Neuronal stem cell (in vitro differentiated cells): ENCODE data around the gene THSD4.

ENCODE experiments used
- DNase-seq: peaks from one replicate; pipeline ENCODE4 v3.0.0-alpha.2; 2013; ENCODE audit warnings: low spot score
- H2AFZ ChIP-seq: one replicate; pipeline ENCODE4 v1.6.1; 2013; ENCODE audit warnings: mild to moderate bottlenecking, low read length, inconsistent platforms
- H2AK5ac ChIP-seq: 2 replicates; pipeline ENCODE4 v1.6.1; 2013; ENCODE audit warnings: low read depth, mild to moderate bottlenecking, inconsistent platforms, low read length, moderate library complexity, mixed read lengths
- H2BK120ac ChIP-seq: 2 replicates; pipeline ENCODE4 v1.6.1; 2013; ENCODE audit warnings: low read depth, mild to moderate bottlenecking, inconsistent platforms, low read length, moderate library complexity, mixed read lengths
- H2BK12ac ChIP-seq: one replicate; pipeline ENCODE4 v1.6.1; 2013; ENCODE audit warnings: low read length, inconsistent platforms
- H2BK15ac ChIP-seq: 2 replicates; pipeline ENCODE4 v1.6.1; 2013; ENCODE audit warnings: mild to moderate bottlenecking, low read length, inconsistent platforms, mixed read lengths
- H2BK5ac ChIP-seq: one replicate; pipeline ENCODE4 v1.6.1; 2013; ENCODE audit warnings: inconsistent platforms, mild to moderate bottlenecking, low read length, moderate library complexity
- H3K14ac ChIP-seq: one replicate; pipeline ENCODE4 v1.6.1; 2013; ENCODE audit warnings: low read length, inconsistent platforms
- H3K18ac ChIP-seq: 2 replicates; pipeline ENCODE4 v1.6.1; 2013; ENCODE audit warnings: low read length, inconsistent platforms
- H3K23ac ChIP-seq: 2 replicates; pipeline ENCODE4 v1.6.1; 2013; ENCODE audit warnings: low read depth, mild to moderate bottlenecking, mixed read lengths, low read length, inconsistent platforms; ENCODE audit not compliant: poor library complexity
- H3K27ac ChIP-seq: replicated peaks from 3 replicates; pipeline ENCODE4 v1.5.1; 2013; ENCODE audit warnings: low read length, inconsistent platforms
- H3K27me3 ChIP-seq, 3 experiments: 2 replicates each; pipeline ENCODE4 v1.6.1; 2013; ENCODE audit warnings: low read length in 3 of 3, mild to moderate bottlenecking in 2 of 3, inconsistent platforms in 1 of 3, low read depth in 1 of 3, mixed read lengths in 1 of 3, moderate library complexity in 1 of 3; ENCODE audit not compliant: control insufficient read depth in 3 of 3, insufficient read depth in 3 of 3
- H3K36me3 ChIP-seq, 2 donors: replicated peaks in 1 of 2; 2 replicates each; pipeline ENCODE4 v1.6.1; 2013; ENCODE audit warnings: low read length in 2 of 2; ENCODE audit not compliant: control insufficient read depth in 2 of 2, insufficient read depth in 2 of 2
- H3K4ac ChIP-seq: 2 replicates; pipeline ENCODE4 v1.6.1; 2013; ENCODE audit warnings: inconsistent platforms, mild to moderate bottlenecking, low read length, moderate library complexity
- H3K4me1 ChIP-seq, 2 donors: 1 replicate in 1 of 2; 2 replicates in 1 of 2; pipeline ENCODE4 v1.6.1; 2013; ENCODE audit warnings: low read length in 2 of 2, low read depth in 1 of 2; ENCODE audit not compliant: control insufficient read depth in 2 of 2, insufficient read depth in 1 of 2
- H3K4me2 ChIP-seq: one replicate; pipeline ENCODE4 v1.6.1; 2013; ENCODE audit warnings: mild to moderate bottlenecking, low read length, inconsistent platforms; ENCODE audit not compliant: insufficient read depth, poor library complexity, severe bottlenecking
- H3K4me3 ChIP-seq, 2 donors: 2 replicates each; pipeline ENCODE4 v1.5.1; 2013; ENCODE audit warnings: low read length in 2 of 2, mild to moderate bottlenecking in 2 of 2, inconsistent platforms in 1 of 2, moderate library complexity in 1 of 2
- H3K79me1 ChIP-seq: one replicate; pipeline ENCODE4 v1.6.1; 2013; ENCODE audit warnings: low read depth, mild to moderate bottlenecking, inconsistent platforms, low read length, moderate library complexity
- H3K9ac ChIP-seq: one replicate; pipeline ENCODE4 v1.6.1; 2013; ENCODE audit warnings: mild to moderate bottlenecking, low read depth, low read length, inconsistent platforms; ENCODE audit not compliant: poor library complexity
- H3K9me3 ChIP-seq, 2 donors: replicated peaks in 1 of 2; 2 replicates each; pipeline versions ENCODE3 to v1.6.1; 2013; ENCODE audit warnings: low read length in 2 of 2, mild to moderate bottlenecking in 2 of 2, inconsistent platforms in 1 of 2, low read depth in 1 of 2, mixed read lengths in 1 of 2, moderate library complexity in 1 of 2; ENCODE audit not compliant: control insufficient read depth in 2 of 2, insufficient read depth in 1 of 2
- H4K8ac ChIP-seq: one replicate; pipeline ENCODE4 v1.6.1; 2013; ENCODE audit warnings: low read depth, mild to moderate bottlenecking, inconsistent platforms, low read length, moderate library complexity
- H4K91ac ChIP-seq: one replicate; pipeline ENCODE4 v1.6.1; 2013; ENCODE audit warnings: low read length, low read depth, mild to moderate bottlenecking, inconsistent platforms; ENCODE audit not compliant: poor library complexity
- WGBS, 2 donors: extraction: QIAGEN DNeasy Blood & Tissue Kit; methylation state at CpG; one replicate each; pipeline ENCODE4 v1.1.7; 2013; ENCODE audit warnings: missing lambda C conversion rate in 2 of 2, mixed read lengths in 1 of 2; ENCODE audit not compliant: insufficient read length in 2 of 2, insufficient replicate concordance in 1 of 2; ENCODE audit errors: extremely low coverage in 2 of 2; 5-methylcytosine and 5-hydroxymethylcytosine counted together

The THSD4 gene

GRCh38 chr15:71729319-71729718 lies 614.0 kb downstream of the THSD4 start:
- Histone ChIP-seq H2BK15ac (no peak overlapping the region), H4K8ac (no peak overlapping the region), H3K79me1 (no peaks in the 10 kb centered on the region), H3K14ac (no peak overlapping the region), H3K4ac (no peak overlapping the region), H3K36me3 (no peaks in the 10 kb centered on the region), H2BK5ac (no peak overlapping the region), H3K27me3 (no peaks in the 10 kb centered on the region), H2BK12ac (no peak overlapping the region), H3K4me2 (no peak overlapping the region), H2AFZ (no peak overlapping the region), H4K91ac (no peak overlapping the region), H3K4me1 (no peaks in the 10 kb centered on the region), H3K9ac (no peak overlapping the region), H3K18ac (no peak overlapping the region), H3K9me3 (no peaks in the 10 kb centered on the region), H2AK5ac (no peak overlapping the region), H2BK120ac (no peak overlapping the region), H3K27ac (no peak overlapping the region), H3K23ac (no peak overlapping the region), H3K4me3 (no peak overlapping the region)
- no CpG with 5 or more reads among the region's 2 CpGs for WGBS, 2 donors
- DNase-seq, result no peak

GRCh38 chr15:71730277-71731144 lies 615.2 kb downstream of the THSD4 start:
- H2BK5ac ChIP-seq, result no peak overlapping the region
- no peak overlapping the region for H3K4ac ChIP-seq
- H3K27ac ChIP-seq, result no peak overlapping the region
- no peak overlapping the region for H2AK5ac ChIP-seq
- no peak overlapping the region for H2BK120ac ChIP-seq
- no peak overlapping the region for H3K4me2 ChIP-seq
- DNase-seq, result peak; percentile 35
- no peak overlapping the region for H3K9ac ChIP-seq
- no peak overlapping the region for H3K14ac ChIP-seq
- no peaks in the 10 kb centered on the region for H3K36me3 ChIP-seq
- no peak overlapping the region for H2BK12ac ChIP-seq
- no peak overlapping the region for H3K23ac ChIP-seq
- H3K4me3 ChIP-seq, result no peak overlapping the region
- H3K4me1 ChIP-seq, result no peaks in the 10 kb centered on the region
- no peaks in the 10 kb centered on the region for H3K9me3 ChIP-seq
- H2BK15ac ChIP-seq, result no peak overlapping the region
- no CpG with 5 or more reads among the region's 15 CpGs for WGBS, 2 donors
- H4K8ac ChIP-seq, result no peak overlapping the region
- H3K27me3 ChIP-seq, result no peaks in the 10 kb centered on the region
- no peak overlapping the region for H4K91ac ChIP-seq
- no peak overlapping the region for H3K18ac ChIP-seq
- no peaks in the 10 kb centered on the region for H3K79me1 ChIP-seq
- H2AFZ ChIP-seq, result no peak overlapping the region

- Histone ChIP-seq H4K91ac (no peak overlapping the region), H2BK15ac (no peak overlapping the region), H2BK120ac (no peak overlapping the region), H3K23ac (no peak overlapping the region), H3K4ac (no peak overlapping the region), H3K79me1 (no peaks in the 10 kb centered on the region), H3K4me3 (no peak overlapping the region), H3K18ac (no peak overlapping the region), H2AK5ac (no peak overlapping the region), H2BK5ac (no peak overlapping the region), H3K36me3 (no peaks in the 10 kb centered on the region), H3K9ac (no peak overlapping the region), H3K4me2 (no peak overlapping the region), H2BK12ac (no peak overlapping the region), H3K4me1 (peaks cover 0 to 3% of the 10 kb centered on the region in 2 donors), H3K14ac (no peak overlapping the region), H3K27ac (no peak overlapping the region), H3K9me3 (no peaks in the 10 kb centered on the region), H4K8ac (no peak overlapping the region), H2AFZ (no peak overlapping the region), H3K27me3 (no peaks in the 10 kb centered on the region)
- no peak for DNase-seq
- WGBS, 2 donors, result no CpG with 5 or more reads among the region's 2 CpGs
Measured at GRCh38 chr15:71732636-71733035, 617.4 kb downstream of the THSD4 start.

GRCh38 chr15:71733122-71733521 lies 617.9 kb downstream of the THSD4 start:
- Histone ChIP-seq H3K4me3 (no peak overlapping the region), H3K79me1 (no peaks in the 10 kb centered on the region), H2BK15ac (no peak overlapping the region), H2BK120ac (no peak overlapping the region), H3K23ac (no peak overlapping the region), H2BK12ac (no peak overlapping the region), H3K27me3 (no peaks in the 10 kb centered on the region), H3K4ac (no peak overlapping the region), H4K91ac (no peak overlapping the region), H3K36me3 (no peaks in the 10 kb centered on the region), H3K9ac (no peak overlapping the region), H3K14ac (no peak overlapping the region), H4K8ac (no peak overlapping the region), H3K18ac (no peak overlapping the region), H3K4me1 (peaks cover 0 to 3% of the 10 kb centered on the region in 2 donors), H3K27ac (no peak overlapping the region), H3K4me2 (no peak overlapping the region), H3K9me3 (no peaks in the 10 kb centered on the region), H2AFZ (no peak overlapping the region), H2AK5ac (no peak overlapping the region), H2BK5ac (no peak overlapping the region)
- DNase-seq, result no peak
- WGBS, 2 donors, result no CpG with 5 or more reads among the region's 1 CpG
